Medulla oblongata (tissue), 1 donor: ENCODE results near the gene TERT.
"Not testable (repeated sequence)": the region's sequence is repeated elsewhere in the genome, so short reads cannot be mapped to it uniquely, and the experiment has no call there.

Source experiments
- DNase-seq: peaks from one replicate; pipeline ENCODE4 v3.0.0-alpha.2; 2015; ENCODE audit errors: extremely low spot score

TERT gene

DNA sequence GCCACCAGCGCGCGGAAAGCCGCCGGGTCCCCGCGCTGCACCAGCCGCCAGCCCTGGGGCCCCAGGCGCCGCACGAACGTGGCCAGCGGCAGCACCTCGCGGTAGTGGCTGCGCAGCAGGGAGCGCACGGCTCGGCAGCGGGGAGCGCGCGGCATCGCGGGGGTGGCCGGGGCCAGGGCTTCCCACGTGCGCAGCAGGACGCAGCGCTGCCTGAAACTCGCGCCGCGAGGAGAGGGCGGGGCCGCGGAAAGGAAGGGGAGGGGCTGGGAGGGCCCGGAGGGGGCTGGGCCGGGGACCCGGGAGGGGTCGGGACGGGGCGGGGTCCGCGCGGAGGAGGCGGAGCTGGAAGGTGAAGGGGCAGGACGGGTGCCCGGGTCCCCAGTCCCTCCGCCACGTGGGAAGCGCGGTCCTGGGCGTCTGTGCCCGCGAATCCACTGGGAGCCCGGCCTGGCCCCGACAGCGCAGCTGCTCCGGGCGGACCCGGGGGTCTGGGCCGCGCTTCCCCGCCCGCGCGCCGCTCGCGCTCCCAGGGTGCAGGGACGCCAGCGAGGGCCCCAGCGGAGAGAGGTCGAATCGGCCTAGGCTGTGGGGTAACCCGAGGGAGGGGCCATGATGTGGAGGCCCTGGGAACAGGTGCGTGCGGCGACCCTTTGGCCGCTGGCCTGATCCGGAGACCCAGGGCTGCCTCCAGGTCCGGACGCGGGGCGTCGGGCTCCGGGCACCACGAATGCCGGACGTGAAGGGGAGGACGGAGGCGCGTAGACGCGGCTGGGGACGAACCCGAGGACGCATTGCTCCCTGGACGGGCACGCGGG is at the start of gene TERT:
Gene TERT, minus strand, starts transcription at position 234 of the 815 bp plus-strand sequence. Its CDS starts 79 bp downstream, at position 155.
- DNase-seq = no peak

- no peak for DNase-seq
These were observed 49.3 kb upstream of the TERT start for GRCh38 chr5:1343931-1344901.

GRCh38 chr5:1343315-1343751 is 48.5 kb upstream of the TERT start:
- no peak for DNase-seq

DNA sequence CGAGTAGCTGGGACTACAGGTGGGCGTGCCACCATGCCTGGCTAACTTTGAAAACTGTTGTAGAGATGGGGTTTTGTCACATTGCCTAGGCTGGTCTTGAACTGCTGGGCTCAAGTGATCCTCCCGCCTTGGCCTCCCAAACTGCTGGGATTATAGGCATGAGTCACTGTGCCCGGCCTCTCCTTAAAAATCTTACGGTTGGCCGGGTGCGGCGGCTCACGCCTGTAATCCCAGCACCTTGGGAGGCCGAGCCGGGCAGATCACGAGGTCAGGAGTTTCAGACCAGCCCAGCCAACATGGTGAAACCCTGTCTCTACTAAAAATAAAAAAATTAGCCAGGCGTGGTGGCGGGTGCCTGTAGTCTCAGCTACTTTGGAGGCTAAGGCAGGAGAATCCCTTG is 47.8 kb upstream of the TERT start:
- not testable (repeated sequence) for DNase-seq

- no peak for DNase-seq
These were observed 47.4 kb upstream of the TERT start for GRCh38 chr5:1342268-1342667.

DNA sequence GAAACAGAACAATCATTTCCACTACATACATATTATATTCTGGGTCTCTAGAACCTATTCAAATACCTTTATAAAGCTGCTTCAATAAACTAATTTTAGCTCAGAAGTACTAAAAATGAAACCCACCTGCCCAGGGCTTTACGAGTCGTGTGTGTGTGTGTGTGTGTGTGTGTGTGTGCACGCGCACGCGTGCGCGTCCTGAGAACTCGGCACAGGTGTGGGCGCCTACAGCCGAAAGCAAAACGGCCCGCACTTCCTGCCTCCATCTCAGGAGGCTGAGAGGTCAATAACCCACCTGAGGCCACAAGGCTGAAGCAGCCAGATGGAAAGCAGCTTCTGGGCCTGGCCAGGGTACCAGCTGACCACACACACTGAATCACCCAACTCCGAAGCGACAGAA is 47.0 kb upstream of the TERT start:
- no peak for DNase-seq

- DNase-seq = not testable (repeated sequence)
These were observed 44.9 kb upstream of the TERT start for GRCh38 chr5:1339818-1340210.

DNA sequence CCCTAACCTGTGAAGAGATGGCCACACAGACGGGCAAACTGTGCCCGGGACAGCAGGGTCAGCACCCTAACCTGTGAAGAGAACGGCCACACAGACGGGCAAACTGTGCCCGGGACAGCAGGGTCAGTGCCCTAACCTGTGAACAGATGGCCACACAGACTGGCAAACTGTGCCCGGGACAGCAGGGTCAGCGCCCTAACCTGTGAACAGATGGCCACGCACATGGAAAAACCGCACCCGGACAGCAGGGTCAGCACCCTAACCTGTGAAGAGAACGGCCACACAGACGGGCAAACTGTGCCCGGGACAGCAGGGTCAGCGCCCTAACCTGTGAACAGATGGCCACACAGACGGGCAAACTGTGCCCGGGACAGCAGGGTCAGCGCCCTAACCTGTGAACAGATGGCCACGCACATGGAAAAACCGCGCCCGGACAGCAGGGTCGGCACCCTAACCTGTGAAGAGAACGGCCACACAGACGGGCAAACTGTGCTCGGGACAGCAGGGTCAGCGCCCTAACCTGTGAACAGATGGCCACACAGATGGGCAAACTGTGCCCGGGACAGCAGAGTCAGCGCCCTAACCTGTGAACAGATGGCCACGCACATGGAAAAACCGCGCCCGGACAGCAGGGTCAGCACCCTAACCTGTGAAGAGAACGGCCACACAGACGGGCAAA is 44.4 kb upstream of the TERT start:
- DNase-seq = not testable (repeated sequence)

DNA sequence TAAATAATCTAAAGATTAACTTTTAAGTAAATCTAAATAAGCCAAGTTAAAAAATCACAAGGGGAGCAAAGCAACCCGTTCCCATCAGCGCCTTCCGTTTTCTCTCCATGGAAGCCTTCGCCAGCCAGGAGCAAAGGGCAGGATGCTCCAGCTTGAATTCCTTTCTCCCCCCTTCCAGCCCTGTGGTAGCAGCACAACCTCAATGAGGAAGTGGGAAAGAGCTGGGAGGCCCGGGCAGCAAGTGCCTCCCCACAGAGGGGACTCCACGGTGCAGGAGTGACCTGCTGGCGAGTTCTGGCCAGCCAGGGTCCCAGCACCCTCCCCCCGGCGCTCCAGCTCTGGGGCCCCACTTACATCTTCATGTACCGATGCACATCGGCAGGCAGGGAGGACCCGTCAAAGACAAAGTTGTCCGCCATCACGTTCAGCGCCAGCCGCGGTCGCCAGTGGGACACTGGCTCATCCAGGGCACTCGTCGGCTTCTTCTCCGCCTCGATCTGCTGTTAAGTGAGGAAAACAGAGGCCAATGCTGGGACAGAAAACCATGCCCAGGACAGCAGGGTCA is 43.7 kb upstream of the TERT start:
- no peak for DNase-seq

GRCh38 chr5:1338196-1338490 is 43.3 kb upstream of the TERT start:
- no peak for DNase-seq

GRCh38 chr5:1337489-1338195 is 42.8 kb upstream of the TERT start:
- no peak for DNase-seq

GRCh38 chr5:1336749-1337488 is 42.1 kb upstream of the TERT start:
- DNase-seq = no peak

GRCh38 chr5:1336106-1336561 is 41.3 kb upstream of the TERT start:
- no peak for DNase-seq

- DNase-seq = no peak
These were observed 40.8 kb upstream of the TERT start for GRCh38 chr5:1335540-1336095.

DNA sequence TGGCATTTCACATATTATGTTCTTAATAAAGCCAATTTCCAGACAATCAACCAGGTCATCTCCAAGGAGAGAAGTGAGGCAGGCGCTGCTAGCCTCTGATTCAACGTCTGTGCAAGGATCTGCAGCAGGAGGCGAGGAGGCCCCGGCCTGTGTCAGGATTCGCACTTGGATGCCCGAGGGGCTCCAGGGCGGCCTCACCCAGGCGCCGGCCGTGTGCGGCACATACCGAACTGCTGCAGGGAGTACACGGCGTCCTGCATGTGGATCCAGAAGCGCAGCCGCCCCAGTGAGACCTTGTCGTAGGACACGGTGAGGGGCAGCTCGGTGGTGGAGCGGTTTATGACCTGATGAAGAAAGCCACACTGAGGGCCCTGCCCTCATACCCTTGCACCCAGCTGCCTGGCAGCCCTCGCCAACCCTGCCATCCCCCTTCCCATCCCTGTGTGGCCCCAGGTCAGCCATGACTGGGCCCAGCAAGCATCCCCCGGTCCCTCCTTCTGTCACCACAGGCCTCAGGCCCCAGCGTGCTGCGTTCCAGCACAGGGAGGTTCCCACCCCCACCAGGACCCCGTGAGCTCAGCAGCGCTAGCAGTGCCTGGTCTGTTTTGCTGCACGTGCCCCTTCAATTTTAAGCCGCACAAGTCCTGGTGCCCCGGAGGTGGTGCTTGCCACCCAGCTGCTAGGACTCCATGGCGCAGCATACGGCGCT is 40.1 kb upstream of the TERT start:
- no peak for DNase-seq

GRCh38 chr5:1333986-1334385 is 39.1 kb upstream of the TERT start:
- no peak for DNase-seq

GRCh38 chr5:1333286-1333685 is 38.4 kb upstream of the TERT start:
- not testable (repeated sequence) for DNase-seq

GRCh38 chr5:1332461-1333001 is 37.7 kb upstream of the TERT start:
- DNase-seq = no peak

DNA sequence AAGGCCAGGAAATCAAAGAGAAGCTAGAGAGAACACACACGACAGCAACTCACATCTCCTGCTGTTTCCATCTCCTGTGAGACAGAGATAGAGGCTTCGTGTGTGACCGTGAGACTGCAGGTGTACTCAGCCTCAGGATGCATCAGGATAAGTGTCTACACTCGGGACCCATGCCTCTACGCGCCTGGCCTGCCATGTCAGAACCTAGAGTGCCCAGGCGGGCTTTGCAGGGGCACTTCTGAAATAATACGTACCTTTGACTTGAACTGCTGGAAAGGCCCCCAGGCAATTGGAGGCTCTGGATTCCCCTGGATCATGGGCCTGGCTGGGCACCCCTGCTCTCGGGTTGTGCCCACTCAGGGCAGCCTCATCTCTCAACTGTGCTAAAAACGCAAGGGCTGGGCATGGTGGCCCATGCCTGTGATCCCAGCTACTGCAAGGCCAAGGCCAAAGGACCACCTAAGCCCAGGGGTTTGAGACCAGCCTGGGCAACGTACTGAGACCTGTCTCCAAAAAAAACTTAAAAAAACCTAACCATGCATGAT is 37.1 kb upstream of the TERT start:
- DNase-seq = no peak
